Measurements from ENCODE around the gene PLXNA4. TPM values are rescaled to one million over a fixed set of nuclear protein-coding genes. Genes with fewer than 3 reads are reported as not detected.
A peak's percentile ranks its signal among the peaks of the same experiment; 100 is the strongest.

The PLXNA4 gene
- total RNA-seq, 1 donor from 2014 or later: 17.6 TPM

DNA sequence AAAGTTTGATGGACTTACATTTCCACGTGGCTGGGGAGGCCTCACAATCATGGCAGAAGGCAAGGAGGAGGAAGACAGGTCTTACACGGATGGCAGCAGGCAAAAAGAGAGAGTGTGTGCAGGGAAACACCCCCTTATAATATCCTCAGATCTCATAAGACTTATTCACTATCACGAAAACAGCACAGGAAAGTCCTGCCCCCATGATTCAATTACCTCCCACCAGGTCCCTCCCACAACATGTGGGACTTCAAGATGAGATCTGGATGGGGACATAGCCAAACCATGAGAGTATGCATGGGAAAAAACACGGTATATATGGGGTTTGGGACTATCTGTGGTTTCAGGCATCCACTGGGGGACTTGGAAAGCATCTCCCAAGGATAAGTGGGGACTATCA, 78.0 kb downstream of the PLXNA4 start:
- intact Hi-C loops (cut with DNase I): no loop called here
- ATAC-seq (no peak), DNase-seq (ENCODE audit: missing footprints) (no peak)

DNA sequence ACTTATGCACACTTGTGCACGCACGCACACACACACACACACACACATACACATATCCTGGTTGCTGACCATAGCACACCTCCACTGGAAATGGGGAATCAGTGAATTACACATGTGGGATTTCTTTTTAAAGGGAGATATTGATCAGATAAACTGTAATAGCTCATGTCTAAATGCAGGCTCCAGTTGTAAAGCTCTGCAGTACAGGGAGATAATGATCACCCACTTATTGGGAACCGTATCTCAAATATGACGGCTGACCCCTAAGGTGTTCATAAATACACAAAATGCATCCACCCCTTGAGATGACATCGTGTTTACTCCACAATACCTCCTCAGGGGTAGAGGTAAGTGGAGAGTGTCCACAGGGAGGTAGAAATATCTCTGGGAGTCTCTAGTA, 79.2 kb downstream of the PLXNA4 start:
- no peak for ATAC-seq
- DNase-seq (ENCODE audit: missing footprints): no peak
- intact Hi-C loops (cut with DNase I): no loop called here

GRCh38 chr7:132495936-132496335, 80.3 kb downstream of the PLXNA4 start:
- DNase-seq (ENCODE audit: missing footprints): no peak
- ATAC-seq: no peak
- intact Hi-C loops (cut with DNase I): no loop called here

GRCh38 chr7:132494474-132494873, 81.8 kb downstream of the PLXNA4 start:
- ATAC-seq: no peak
- DNase-seq (ENCODE audit: missing footprints): no peak
- intact Hi-C loops (cut with DNase I): no loop called here

- intact Hi-C loops (cut with DNase I): no loop called here
- no peak for ATAC-seq
- no peak for DNase-seq (ENCODE audit: missing footprints)
Observed at GRCh38 chr7:132492823-132493445, 83.3 kb downstream of the PLXNA4 start.

DNA sequence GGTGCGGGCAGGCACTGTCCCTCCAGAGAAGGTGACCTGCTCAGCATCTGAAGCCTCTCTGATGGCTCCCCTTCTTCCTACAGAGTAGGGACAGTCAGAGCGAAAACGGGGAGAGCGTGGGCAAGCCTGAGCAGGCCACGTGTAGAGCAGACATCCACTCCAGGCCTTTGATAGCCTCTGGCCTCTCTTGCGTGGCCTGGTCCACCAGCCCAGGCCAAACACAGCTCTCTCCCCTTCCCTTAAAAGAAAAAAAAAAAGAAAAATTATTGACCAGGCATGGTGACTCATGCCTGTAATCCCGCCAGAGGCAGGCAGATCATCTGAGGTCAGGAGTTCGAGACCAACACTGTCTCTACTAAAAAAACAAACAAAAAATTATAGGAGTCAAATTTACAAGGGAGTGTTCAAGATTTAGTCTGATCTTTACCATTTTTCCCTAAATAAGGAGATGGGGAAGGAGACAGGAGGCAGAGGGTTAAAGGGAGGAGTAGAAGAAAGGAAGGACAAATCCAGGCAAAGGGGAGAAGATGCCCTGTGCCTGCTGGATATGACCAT, 84.8 kb downstream of the PLXNA4 start:
- ATAC-seq (no peak), DNase-seq (ENCODE audit: missing footprints) (no peak)
- intact Hi-C loops (cut with DNase I): no loop called here

DNA sequence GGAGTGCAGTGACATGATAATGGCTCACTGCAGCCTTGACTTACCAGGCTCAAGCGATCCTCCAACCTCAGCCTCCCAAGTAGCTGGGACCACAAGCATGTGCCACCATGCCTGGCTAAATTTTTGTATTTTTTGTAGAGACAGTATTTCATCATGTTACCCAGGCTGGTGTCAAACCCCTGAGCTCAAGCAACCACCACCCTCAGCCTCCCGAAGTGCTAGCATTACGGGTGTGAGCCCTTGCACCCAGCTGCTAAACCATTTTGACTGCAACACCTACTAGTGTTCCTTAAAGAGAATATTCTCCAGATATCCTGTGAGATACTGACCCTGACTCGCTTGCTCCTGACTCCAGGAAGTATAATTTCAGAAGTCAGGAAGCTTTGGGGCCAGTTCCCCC, 85.8 kb downstream of the PLXNA4 start:
- intact Hi-C loops (cut with DNase I): no loop called here
- ATAC-seq (no peak), DNase-seq (ENCODE audit: missing footprints) (no peak)

GRCh38 chr7:132489776-132490237, 86.5 kb downstream of the PLXNA4 start:
- no peak for ATAC-seq
- intact Hi-C loops (cut with DNase I): no loop called here

DNA sequence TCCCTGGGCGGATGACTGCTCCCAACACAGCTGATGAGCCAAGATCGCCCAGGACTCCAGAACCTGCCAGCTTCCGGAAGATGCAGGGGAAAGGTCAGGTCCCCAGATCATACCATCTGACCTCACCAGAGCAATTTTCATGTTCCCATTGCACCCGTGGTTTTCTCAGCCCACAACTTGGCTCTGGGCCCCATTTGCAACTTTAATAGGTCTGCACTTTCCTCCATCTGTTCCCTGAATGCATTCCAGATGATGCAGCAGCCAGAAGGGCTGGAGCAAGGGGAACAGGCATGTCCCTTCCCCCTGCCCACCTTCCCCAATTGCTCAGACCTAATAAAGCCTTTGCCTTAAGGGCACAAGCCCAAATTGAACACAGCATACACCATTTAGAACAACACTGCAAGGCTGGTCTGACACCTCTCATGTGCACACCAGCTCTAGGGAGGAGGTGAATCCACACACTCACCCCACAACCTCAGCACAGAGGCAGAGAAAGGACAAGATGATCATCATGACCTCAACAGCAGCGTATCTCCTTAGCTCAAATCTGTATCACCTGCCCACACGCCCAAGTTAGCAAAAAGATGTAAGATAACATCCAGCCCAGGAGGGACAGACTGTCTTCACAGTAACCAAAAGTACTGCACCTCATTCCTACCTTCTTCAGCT, 87.5 kb downstream of the PLXNA4 start:
- no peak for ATAC-seq
- intact Hi-C loops (cut with DNase I): no loop called here
- DNase-seq (ENCODE audit: missing footprints): no peak

More at GRCh38 chr7:132489776-132490237, 86.5 kb downstream of the PLXNA4 start:
- DNase-seq (ENCODE audit: missing footprints): no peak

DNA sequence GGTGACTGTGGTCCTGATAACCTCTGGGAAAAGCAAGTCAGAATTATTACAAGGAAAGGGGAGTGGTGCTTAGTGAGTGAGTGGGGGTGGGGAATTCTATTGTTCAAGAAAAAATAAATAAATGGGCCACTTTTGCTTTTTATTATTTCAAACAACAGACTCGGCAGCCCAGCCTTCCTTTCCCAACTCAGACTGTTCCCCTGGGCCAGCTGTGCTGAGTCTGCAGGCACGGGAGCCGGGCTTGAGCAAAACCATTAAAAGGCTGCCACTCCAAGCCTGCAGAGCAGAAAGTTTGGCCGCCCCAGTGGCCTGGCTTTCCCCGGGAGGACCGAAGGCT, 90.0 kb downstream of the PLXNA4 start:
- intact Hi-C loops (cut with DNase I): no loop called here
- peak; percentile 71 for ATAC-seq

GRCh38 chr7:132485600-132486273, 90.5 kb downstream of the PLXNA4 start:
- no peak for DNase-seq (ENCODE audit: missing footprints)
- ATAC-seq: peak; percentile 11
- intact Hi-C loops (cut with DNase I): no loop called here

More for the DNA sequence above, 90.0 kb downstream of the PLXNA4 start:
- DNase-seq (ENCODE audit: missing footprints): no peak

- no peak for ATAC-seq
- intact Hi-C loops (cut with DNase I): no loop called here
- no peak for DNase-seq (ENCODE audit: missing footprints)
Observed at GRCh38 chr7:132485136-132485535, 91.1 kb downstream of the PLXNA4 start.

GRCh38 chr7:132482866-132483265, 93.4 kb downstream of the PLXNA4 start:
- intact Hi-C loops (cut with DNase I): no loop called here
- no peak for DNase-seq (ENCODE audit: missing footprints)

GRCh38 chr7:132480534-132480933, 95.7 kb downstream of the PLXNA4 start:
- ATAC-seq (peak; percentile 90), DNase-seq (ENCODE audit: missing footprints) (peak; percentile 85)
- intact Hi-C loops (cut with DNase I): no loop called here

More at GRCh38 chr7:132482866-132483265, 93.4 kb downstream of the PLXNA4 start:
- ATAC-seq: no peak

DNA sequence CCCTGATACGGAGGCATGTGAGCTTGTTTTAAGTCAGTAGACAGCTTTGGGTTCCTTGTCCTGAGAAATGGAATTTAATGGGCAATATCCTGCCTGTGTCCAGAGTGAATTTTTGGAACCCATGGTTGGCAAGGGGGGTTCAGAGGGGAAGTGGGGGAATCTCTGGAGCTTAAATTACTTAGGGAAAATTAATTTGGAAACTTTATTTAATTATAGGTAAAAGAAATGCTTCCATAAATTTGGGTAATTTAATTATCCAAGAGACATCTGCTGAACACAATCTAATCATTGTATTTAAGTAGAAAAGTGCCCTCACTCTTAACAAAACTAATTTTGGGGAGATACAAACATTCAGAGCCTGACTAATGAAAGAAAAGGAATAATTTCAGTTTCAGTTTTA, 99.7 kb downstream of the PLXNA4 start:
- intact Hi-C loops (cut with DNase I): no loop called here
- DNase-seq (ENCODE audit: missing footprints) (no peak), ATAC-seq (no peak)

DNA sequence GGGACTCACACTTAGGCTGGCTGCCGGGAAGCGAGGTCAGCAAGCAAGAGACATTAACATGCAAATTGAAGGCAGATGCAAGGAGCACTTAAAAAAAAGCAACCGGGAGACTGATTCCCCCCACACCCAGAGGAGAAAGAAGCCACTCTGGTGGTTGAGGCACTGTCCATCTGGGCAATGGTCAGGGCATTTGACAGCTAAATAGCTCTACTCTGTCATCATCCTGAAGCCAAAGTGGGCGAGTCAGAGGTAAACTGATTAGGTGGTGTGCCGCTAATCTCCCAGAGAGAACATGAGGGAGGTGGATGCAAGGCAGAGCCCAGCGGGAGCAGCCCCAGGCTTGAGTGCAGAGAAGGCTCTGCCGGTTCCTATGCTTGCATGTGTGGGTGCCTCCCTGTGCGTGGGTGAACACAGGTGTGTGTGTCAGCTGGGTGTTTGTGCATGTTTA, 100.6 kb downstream of the PLXNA4 start:
- ATAC-seq (no peak), DNase-seq (ENCODE audit: missing footprints) (no peak)
- intact Hi-C loops (cut with DNase I): no loop called here

DNA sequence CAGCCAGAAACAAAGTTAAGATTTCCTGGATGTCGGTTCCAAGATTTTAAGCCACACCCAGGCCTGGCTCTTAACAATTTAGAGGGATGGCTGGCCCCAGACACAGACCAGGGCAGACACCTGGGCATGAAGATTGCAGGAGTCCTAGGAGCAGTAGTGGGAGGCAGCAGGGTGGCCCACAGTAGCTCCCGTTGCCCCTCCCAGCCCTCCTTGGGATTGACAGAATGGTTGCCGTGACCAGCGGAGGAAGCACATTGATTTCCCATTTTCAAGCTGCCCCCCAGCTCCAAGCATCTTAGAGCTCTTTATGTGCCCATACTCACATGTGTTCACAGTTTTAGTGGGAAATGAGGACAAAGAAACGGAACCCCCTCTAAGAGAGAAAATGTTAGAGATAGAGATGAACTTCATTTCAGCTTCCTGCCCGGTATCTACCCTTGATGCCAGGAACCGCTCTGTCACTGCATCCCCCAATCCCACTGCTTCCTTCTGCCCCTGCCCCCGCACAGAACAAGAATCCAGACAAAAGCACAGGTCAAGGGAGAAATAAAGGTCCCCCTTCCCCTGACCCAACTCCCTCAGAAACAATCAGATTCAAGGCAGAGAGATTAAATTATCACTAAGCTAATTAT, 101.1 kb downstream of the PLXNA4 start:
- intact Hi-C loops (cut with DNase I): no loop called here
- ATAC-seq (no peak), DNase-seq (ENCODE audit: missing footprints) (no peak)

GRCh38 chr7:132472463-132473120, 103.7 kb downstream of the PLXNA4 start:
- DNase-seq (ENCODE audit: missing footprints) (peak; percentile 76), ATAC-seq (peak; percentile 95)
- intact Hi-C loops (cut with DNase I): no loop called here

DNA sequence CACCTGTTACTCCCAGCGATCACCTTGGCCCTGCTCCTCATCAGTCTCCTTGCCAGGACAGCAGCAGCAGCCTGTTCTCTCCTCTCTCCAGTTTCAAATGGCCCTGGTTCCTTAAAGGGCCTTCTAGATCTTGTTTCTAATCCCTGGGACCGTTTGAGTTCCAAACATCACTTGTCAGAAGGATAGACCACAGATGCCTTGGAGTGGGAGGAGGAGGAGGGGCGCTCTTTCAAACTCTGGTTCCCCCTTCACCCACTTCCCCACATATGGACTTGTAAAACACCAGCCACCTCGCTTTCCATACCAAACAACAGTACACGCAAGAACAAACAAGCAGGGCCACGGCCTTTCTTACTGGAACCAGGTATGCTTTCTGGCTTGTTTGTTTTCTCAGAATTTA, 104.8 kb downstream of the PLXNA4 start:
- DNase-seq (ENCODE audit: missing footprints) (no peak), ATAC-seq (no peak)
- intact Hi-C loops (cut with DNase I): no loop called here

Data from Right ventricle myocardium inferior (tissue), 1 donor.